H9 (cell line): ENCODE results near the gene ADGRL2. TPM values are rescaled to one million over a fixed set of nuclear protein-coding genes. Genes with fewer than 3 reads are reported as not detected.

Source experiments
- DNase-seq: peaks from one replicate; pipeline ENCODE4 v3.0.0-alpha.2; 2017
- H2AFZ ChIP-seq: one replicate; pipeline ENCODE4 v1.6.1; 2013; ENCODE audit warnings: mild to moderate bottlenecking, low read length, control low read depth, moderate library complexity
- H2AK5ac ChIP-seq: 2 replicates; pipeline ENCODE4 v1.6.1; 2013; ENCODE audit warnings: low read length, control low read depth, mixed read lengths; ENCODE audit not compliant: insufficient read length
- H2BK120ac ChIP-seq: one replicate; pipeline ENCODE4 v1.6.1; 2013; ENCODE audit warnings: low read depth, mild to moderate bottlenecking, low read length, control low read depth, inconsistent platforms; ENCODE audit not compliant: poor library complexity, severe bottlenecking
- H2BK12ac ChIP-seq: 2 replicates; pipeline ENCODE4 v1.6.1; 2013; ENCODE audit warnings: low read length, control low read depth, mixed read lengths, low read depth; ENCODE audit not compliant: insufficient read length
- H2BK15ac ChIP-seq: 2 replicates; pipeline ENCODE4 v1.6.1; 2013; ENCODE audit warnings: low read depth, low read length, control low read depth
- H2BK20ac ChIP-seq: one replicate; pipeline ENCODE4 v1.6.1; 2013; ENCODE audit warnings: low read depth, mild to moderate bottlenecking, low read length, control low read depth, inconsistent platforms; ENCODE audit not compliant: poor library complexity, severe bottlenecking
- H2BK5ac ChIP-seq: 2 replicates; pipeline ENCODE4 v1.6.1; 2013; ENCODE audit warnings: low read length, control low read depth, mixed read lengths; ENCODE audit not compliant: insufficient read length
- H3K14ac ChIP-seq: 2 replicates; pipeline ENCODE4 v1.6.1; 2013; ENCODE audit warnings: low read length, control low read depth; ENCODE audit not compliant: insufficient read depth
- H3K18ac ChIP-seq: 2 replicates; pipeline ENCODE4 v1.6.1; 2013; ENCODE audit warnings: low read depth, mild to moderate bottlenecking, mixed read lengths, low read length, control low read depth; ENCODE audit not compliant: insufficient read length
- H3K23ac ChIP-seq: 2 replicates; pipeline ENCODE4 v1.6.1; 2013; ENCODE audit warnings: low read length, control low read depth, mixed read lengths, low read depth; ENCODE audit not compliant: insufficient read length
- H3K23me2 ChIP-seq: 2 replicates; pipeline ENCODE4 v1.6.1; 2013; ENCODE audit warnings: low read depth, mild to moderate bottlenecking, mixed read lengths, low read length, control low read depth; ENCODE audit not compliant: insufficient read length, poor library complexity, severe bottlenecking
- H3K27ac ChIP-seq: 2 replicates; pipeline ENCODE4 v1.5.1; 2013; ENCODE audit warnings: low read length, control low read depth, mixed read lengths, low read depth; ENCODE audit not compliant: insufficient read length
- H3K27me3 ChIP-seq: 2 replicates; pipeline ENCODE4 v1.6.1; 2013; ENCODE audit warnings: low read length, control low read depth, inconsistent platforms; ENCODE audit not compliant: insufficient read depth
- H3K4ac ChIP-seq: 2 replicates; pipeline ENCODE4 v1.6.1; 2013; ENCODE audit warnings: low read depth, mild to moderate bottlenecking, control low read depth, inconsistent platforms, low read length, moderate library complexity
- H3K4me1 ChIP-seq: 2 replicates; pipeline ENCODE4 v1.6.1; 2013; ENCODE audit warnings: low read length, control low read depth, inconsistent platforms; ENCODE audit not compliant: insufficient read depth
- H3K4me2 ChIP-seq: 2 replicates; pipeline ENCODE4 v1.6.1; 2013; ENCODE audit warnings: low read length, control low read depth, mixed read lengths; ENCODE audit not compliant: insufficient read length, insufficient read depth
- H3K56ac ChIP-seq: 2 replicates; pipeline ENCODE4 v1.6.1; 2013; ENCODE audit warnings: low read depth, mild to moderate bottlenecking, mixed read lengths, low read length, control low read depth; ENCODE audit not compliant: insufficient read length
- H3K79me1 ChIP-seq: 2 replicates; pipeline ENCODE4 v1.6.1; 2013; ENCODE audit warnings: low read depth, mild to moderate bottlenecking, moderate library complexity, low read length, control low read depth, inconsistent platforms; ENCODE audit not compliant: insufficient read depth, poor library complexity, severe bottlenecking
- H3K79me2 ChIP-seq: 2 replicates; pipeline ENCODE4 v1.6.1; 2013; ENCODE audit warnings: low read length, control low read depth, inconsistent platforms; ENCODE audit not compliant: insufficient read depth
- H3K9ac ChIP-seq: 2 replicates; pipeline ENCODE4 v1.6.1; 2013; ENCODE audit warnings: low read length, control low read depth, mixed read lengths; ENCODE audit not compliant: insufficient read length; ENCODE audit errors: extremely low read depth
- H3K9me3 ChIP-seq: one replicate; pipeline ENCODE4 v1.6.1; 2013; ENCODE audit warnings: low read depth, low read length, inconsistent platforms; ENCODE audit not compliant: control insufficient read depth
- H3T11ph ChIP-seq: one replicate; pipeline ENCODE4 v1.6.1; 2013; ENCODE audit warnings: mild to moderate bottlenecking, low read length, control low read depth, inconsistent platforms
- H4K20me1 ChIP-seq: one replicate; pipeline ENCODE4 v1.6.1; 2013; ENCODE audit not compliant: control insufficient read depth, insufficient read length, insufficient read depth
- H4K5ac ChIP-seq: 2 replicates; pipeline ENCODE4 v1.6.1; 2013; ENCODE audit warnings: low read depth, mild to moderate bottlenecking, mixed read lengths, low read length, control low read depth; ENCODE audit not compliant: insufficient read length
- H4K8ac ChIP-seq: replicated peaks from 2 replicates; pipeline ENCODE4 v1.6.1; 2013; ENCODE audit warnings: low read length, control low read depth, mixed read lengths, low read depth; ENCODE audit not compliant: insufficient read length
- H4K91ac ChIP-seq: 2 replicates; pipeline ENCODE4 v1.6.1; 2013; ENCODE audit warnings: low read depth, mild to moderate bottlenecking, moderate library complexity, mixed read lengths, low read length, control low read depth; ENCODE audit not compliant: insufficient read length
- H3K27ac Mint-ChIP-seq, 3 experiments: 2 replicates in 2 of 3; 3 replicates in 1 of 3; pipeline ENCODE4 v1.8.0; 2020 to 2021; ENCODE audit warnings: mixed read lengths in 3 of 3, mild to moderate bottlenecking in 1 of 3, moderate library complexity in 1 of 3
- H3K27me3 Mint-ChIP-seq: 2 replicates; pipeline ENCODE4 v1.8.0; 2021; ENCODE audit warnings: low read depth, mild to moderate bottlenecking, moderate library complexity, mixed read lengths
- H3K36me3 Mint-ChIP-seq, 3 experiments: 2 replicates in 2 of 3; 3 replicates in 1 of 3; pipeline ENCODE4 v1.8.0; 2020 to 2021; ENCODE audit warnings: low read depth in 3 of 3, mixed read lengths in 3 of 3; ENCODE audit not compliant: insufficient read depth in 1 of 3
- H3K4me1 Mint-ChIP-seq, 2 experiments: 2 replicates each; pipeline ENCODE4 v1.8.0; 2020; ENCODE audit warnings: mixed read lengths in 2 of 2
- H3K4me3 Mint-ChIP-seq, 2 experiments: 2 replicates in 1 of 2; 3 replicates in 1 of 2; pipeline ENCODE4 v1.8.0; 2020 to 2021; ENCODE audit warnings: mild to moderate bottlenecking in 2 of 2, mixed read lengths in 2 of 2, moderate library complexity in 1 of 2
- H3K9me3 Mint-ChIP-seq, 2 experiments: 2 replicates in 1 of 2; 3 replicates in 1 of 2; pipeline ENCODE4 v1.8.0; 2020; ENCODE audit warnings: mild to moderate bottlenecking in 2 of 2, mixed read lengths in 2 of 2, moderate library complexity in 1 of 2
- CTCF ChIP-seq: fragments of 200-600 bp; sonication (generic); conservative IDR thresholded peaks from 3 replicates; pipeline ENCODE4 v1.8.0; 2021; ENCODE audit warnings: antibody characterized with exemption, mild to moderate bottlenecking
- WGBS: extraction: QIAGEN DNeasy Blood & Tissue Kit; methylation state at CpG from one replicate; pipeline ENCODE4 v1.1.7; 2013; ENCODE audit warnings: missing lambda C conversion rate, low lambda C conversion rate, mixed read lengths; ENCODE audit not compliant: insufficient read length; ENCODE audit errors: extremely low coverage; 5-methylcytosine and 5-hydroxymethylcytosine counted together
- total RNA-seq: library from RNA; stranded (reverse); gene quantifications from 2 replicates; pipeline ENCODE4 v1.2.1, GENCODE V29; 2021

The ADGRL2 gene
- total RNA-seq, 1 experiment from 2014 or later: 119 TPM

- Histone ChIP-seq H3K79me1 (no peaks in the 10 kb centered on the region), H3K18ac (no peak overlapping the region), H3K27ac (no peak overlapping the region), H3K9me3 (no peaks in the 10 kb centered on the region), H3K79me2 (no peaks in the 10 kb centered on the region; the same call in 1 of the 2 replicates), H4K5ac (no peak overlapping the region), H2AK5ac (no peak overlapping the region), H3K4me2 (no peak overlapping the region), H3K23me2 (no peaks in the 10 kb centered on the region), H2BK15ac (no peak overlapping the region), H3K27me3 (no peaks in the 10 kb centered on the region), H2BK20ac (no peak overlapping the region), H2AFZ (no peak overlapping the region), H4K91ac (no peak overlapping the region), H3T11ph (no peak overlapping the region), H3K9ac (no peak overlapping the region), H3K4me1 (peaks cover 4% of the 10 kb centered on the region), H2BK12ac (no peak overlapping the region), H3K14ac (no peak overlapping the region), H3K23ac (no peak overlapping the region), H4K8ac (no peak overlapping the region), H3K56ac (no peak overlapping the region), H3K4ac (no peak overlapping the region), H2BK5ac (no peak overlapping the region), H2BK120ac (no peak overlapping the region), H4K20me1 (no peaks in the 10 kb centered on the region)
- Mint-ChIP-seq H3K4me3 (no peak overlapping the region), H3K27ac (0 out of 7 replicates have a peak overlapping the region, but pooled peaks of 2 of the 3 experiments have one; percentile 27 to 70), H3K27me3 (no peaks in the 10 kb centered on the region), H3K36me3 (peaks cover 16 to 64% (median 44%) of the 10 kb centered on the region in 3 experiments), H3K9me3 (no peaks in the 10 kb centered on the region), H3K4me1 (peaks cover 33 to 44% of the 10 kb centered on the region in 2 experiments)
- no CpG with 5 or more reads among the region's 3 CpGs for WGBS
- DNase-seq: no peak
- TF ChIP-seq CTCF: no peak
Observed at GRCh38 chr1:81970416-81970815, 169.7 kb downstream of the ADGRL2 start.
